Hepatocyte (in vitro differentiated cells): ENCODE results near the gene UBL4A. TPM values are rescaled to one million over a fixed set of nuclear protein-coding genes. Genes with fewer than 3 reads are reported as not detected.
A peak's percentile ranks its signal among the peaks of the same experiment; 100 is the strongest.

Source experiments
- DNase-seq: peaks from one replicate; pipeline ENCODE4 v3.0.0-alpha.2; 2016; ENCODE audit warnings: low spot score
- H2AFZ ChIP-seq: fragments of 200-600 bp; sonication (generic); 2 replicates; pipeline ENCODE4 v1.6.0; 2016; ENCODE audit warnings: antibody characterized with exemption, mild to moderate bottlenecking
- H3K27ac ChIP-seq: fragments of 200-600 bp; sonication (generic); 2 replicates; pipeline ENCODE4 v1.5.1; 2016; ENCODE audit warnings: mild to moderate bottlenecking
- H3K27me3 ChIP-seq: fragments of 200-600 bp; sonication (generic); 2 replicates; pipeline ENCODE4 v1.6.1; 2016
- H3K36me3 ChIP-seq: fragments of 200-600 bp; sonication (generic); replicated peaks from 2 replicates; pipeline ENCODE4 v1.5.1; 2016; ENCODE audit warnings: low read depth; ENCODE audit not compliant: insufficient read depth
- H3K4me1 ChIP-seq: fragments of 200-600 bp; sonication (generic); 2 replicates; pipeline ENCODE4 v1.5.1; 2016; ENCODE audit warnings: mild to moderate bottlenecking, moderate library complexity; ENCODE audit not compliant: insufficient read depth
- H3K4me2 ChIP-seq: fragments of 200-600 bp; sonication (generic); 2 replicates; pipeline ENCODE4 v1.6.0; 2016
- H3K4me3 ChIP-seq: fragments of 200-600 bp; sonication (generic); 2 replicates; pipeline ENCODE4 v1.5.1; 2016; ENCODE audit warnings: mild to moderate bottlenecking
- H3K79me2 ChIP-seq: fragments of 200-600 bp; sonication (generic); 2 replicates; pipeline ENCODE4 v1.6.0; 2017; ENCODE audit warnings: mild to moderate bottlenecking
- H3K9me2 ChIP-seq: fragments of 200-600 bp; sonication (generic); replicated peaks from 2 replicates; pipeline ENCODE4 v1.6.0; 2017; ENCODE audit warnings: mild to moderate bottlenecking; ENCODE audit not compliant: insufficient read depth
- H3K9me3 ChIP-seq: fragments of 200-600 bp; sonication (generic); 2 replicates; pipeline ENCODE4 v1.5.1; 2016; ENCODE audit warnings: low read depth, mild to moderate bottlenecking
- H4K20me1 ChIP-seq: fragments of 200-600 bp; sonication (generic); 2 replicates; pipeline ENCODE4 v1.6.0; 2016; ENCODE audit warnings: mild to moderate bottlenecking; ENCODE audit not compliant: insufficient read depth, poor library complexity, severe bottlenecking
- EZH2 ChIP-seq: fragments of 200-600 bp; sonication (generic); IDR thresholded peaks from 2 replicates; pipeline ENCODE4 v1.6.1; 2016; ENCODE audit warnings: antibody characterized with exemption, mild to moderate bottlenecking, borderline replicate concordance
- EZH2phosphoT487 ChIP-seq: fragments of 200-600 bp; sonication (generic); IDR thresholded peaks from one replicate; pipeline ENCODE4 v1.6.1; 2018; ENCODE audit warnings: antibody characterized with exemption, mild to moderate bottlenecking, low read depth, moderate library complexity; ENCODE audit not compliant: unreplicated experiment, severe bottlenecking
- WGBS: methylation state at CpG from one replicate; pipeline ENCODE4 v1.1.6; 2016; ENCODE audit warnings: low lambda C conversion rate; ENCODE audit errors: missing lambda C conversion rate; 5-methylcytosine and 5-hydroxymethylcytosine counted together
- polyA plus RNA-seq: library from polyadenylated mRNA; unstranded; fragments of >200 nt; fragmentation: Nextera tagmentation; extraction: Ambion mirVana; gene quantifications from 2 replicates; pipeline ENCODE4 v1.2.1, GENCODE V29; 2016
- total RNA-seq: library from RNA; depleted of rRNA; stranded (reverse); fragments of >200 nt; gene quantifications from 2 replicates; pipeline ENCODE4 v1.2.3, GENCODE V29; 2014
- TF ChIP-seq, protein P1 (sequence below): fragments of 200-600 bp; sonication (generic); IDR thresholded peaks from 2 replicates; pipeline ENCODE4 v1.5.1; 2016; ENCODE audit warnings: antibody characterized with exemption, mild to moderate bottlenecking; ENCODE audit not compliant: poor library complexity

The UBL4A gene
- total and polyA plus RNA-seq, 2 experiments from 2014 or later = 25.0 to 34.0 TPM

DNA sequence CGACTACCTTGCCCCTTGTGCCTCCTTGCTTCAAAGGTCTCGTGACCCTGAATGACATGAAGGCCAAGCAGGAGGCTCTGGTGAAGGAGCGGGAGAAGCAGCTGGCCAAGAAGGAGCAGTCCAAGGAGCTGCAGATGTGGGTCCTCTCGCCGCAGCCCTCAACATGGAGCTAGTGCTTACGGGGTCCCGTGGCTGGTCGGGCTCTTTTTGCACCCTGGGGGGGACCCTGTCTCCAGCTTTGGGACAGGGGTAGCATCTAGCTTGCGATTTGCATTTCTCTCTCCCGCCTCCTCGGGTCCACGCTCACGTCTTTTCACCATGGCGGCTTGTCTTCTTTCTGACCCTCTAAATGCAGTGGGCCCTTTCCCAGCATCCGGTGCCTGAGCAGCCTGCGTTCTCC, 40.6 kb downstream of the UBL4A start:
- TF ChIP-seq, protein P1, sequence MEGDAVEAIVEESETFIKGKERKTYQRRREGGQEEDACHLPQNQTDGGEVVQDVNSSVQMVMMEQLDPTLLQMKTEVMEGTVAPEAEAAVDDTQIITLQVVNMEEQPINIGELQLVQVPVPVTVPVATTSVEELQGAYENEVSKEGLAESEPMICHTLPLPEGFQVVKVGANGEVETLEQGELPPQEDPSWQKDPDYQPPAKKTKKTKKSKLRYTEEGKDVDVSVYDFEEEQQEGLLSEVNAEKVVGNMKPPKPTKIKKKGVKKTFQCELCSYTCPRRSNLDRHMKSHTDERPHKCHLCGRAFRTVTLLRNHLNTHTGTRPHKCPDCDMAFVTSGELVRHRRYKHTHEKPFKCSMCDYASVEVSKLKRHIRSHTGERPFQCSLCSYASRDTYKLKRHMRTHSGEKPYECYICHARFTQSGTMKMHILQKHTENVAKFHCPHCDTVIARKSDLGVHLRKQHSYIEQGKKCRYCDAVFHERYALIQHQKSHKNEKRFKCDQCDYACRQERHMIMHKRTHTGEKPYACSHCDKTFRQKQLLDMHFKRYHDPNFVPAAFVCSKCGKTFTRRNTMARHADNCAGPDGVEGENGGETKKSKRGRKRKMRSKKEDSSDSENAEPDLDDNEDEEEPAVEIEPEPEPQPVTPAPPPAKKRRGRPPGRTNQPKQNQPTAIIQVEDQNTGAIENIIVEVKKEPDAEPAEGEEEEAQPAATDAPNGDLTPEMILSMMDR = no peak
- TF ChIP-seq EZH2phosphoT487 = no peak
- no peak for TF ChIP-seq EZH2
- no peaks in the 10 kb centered on the region for H3K9me3 ChIP-seq
- no peak overlapping the region for H3K4me3 ChIP-seq
- H3K4me1 ChIP-seq = no peaks in the 10 kb centered on the region
- peaks cover 13% of the 10 kb centered on the region for H3K79me2 ChIP-seq
- no peak for DNase-seq
- H3K27ac ChIP-seq = no peak overlapping the region
- no peak overlapping the region for H2AFZ ChIP-seq
- H3K36me3 ChIP-seq = no peaks in the 10 kb centered on the region
- peak overlapping the region; percentile 87 for H3K4me2 ChIP-seq
- H3K27me3 ChIP-seq = no peaks in the 10 kb centered on the region
- WGBS = 90% methylated on average over 16 of the region's 16 CpGs
- H3K9me2 ChIP-seq = no peaks in the 10 kb centered on the region
- peaks cover 3% of the 10 kb centered on the region for H4K20me1 ChIP-seq

DNA sequence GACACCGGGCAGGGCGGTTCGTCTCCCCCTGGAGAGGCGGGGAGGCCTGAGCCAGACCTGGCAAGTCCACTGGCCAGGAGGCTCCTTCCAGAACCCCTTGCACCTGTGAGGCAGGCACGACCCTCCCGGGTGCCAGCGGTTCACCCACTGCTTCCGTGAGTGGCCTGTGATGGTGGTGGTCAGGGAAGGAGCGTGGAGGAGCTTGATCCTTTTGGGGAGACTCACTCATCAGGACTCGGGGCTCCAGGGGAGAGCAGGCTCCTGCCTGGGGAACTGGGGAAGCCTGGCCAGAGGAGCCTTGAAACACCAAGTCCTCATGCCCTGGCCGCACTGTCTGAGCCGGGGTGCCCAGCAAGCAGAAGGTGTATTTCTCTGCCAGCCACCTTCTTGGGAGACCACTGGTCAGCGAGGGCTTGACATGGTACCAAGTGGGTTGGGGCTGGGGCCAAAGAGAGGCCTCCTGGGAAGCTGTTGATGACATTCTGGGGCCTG, 41.6 kb downstream of the UBL4A start:
- H3K36me3 ChIP-seq = no peaks in the 10 kb centered on the region
- peaks cover 15% of the 10 kb centered on the region for H3K79me2 ChIP-seq
- H3K4me2 ChIP-seq = peak overlapping the region; percentile 87
- 75% methylated on average over 13 of the region's 13 CpGs for WGBS
- no peaks in the 10 kb centered on the region for H3K27me3 ChIP-seq
- H2AFZ ChIP-seq = no peak overlapping the region
- H3K4me1 ChIP-seq = no peaks in the 10 kb centered on the region
- H3K4me3 ChIP-seq = peak overlapping the region; percentile 36
- peak overlapping the region; percentile 84 for H3K27ac ChIP-seq
- TF ChIP-seq, protein P1 = no peak
- TF ChIP-seq EZH2 = no peak
- no peak for TF ChIP-seq EZH2phosphoT487
- H3K9me3 ChIP-seq = no peaks in the 10 kb centered on the region
- peaks cover 3% of the 10 kb centered on the region for H4K20me1 ChIP-seq
- no peak for DNase-seq
- no peaks in the 10 kb centered on the region for H3K9me2 ChIP-seq

DNA sequence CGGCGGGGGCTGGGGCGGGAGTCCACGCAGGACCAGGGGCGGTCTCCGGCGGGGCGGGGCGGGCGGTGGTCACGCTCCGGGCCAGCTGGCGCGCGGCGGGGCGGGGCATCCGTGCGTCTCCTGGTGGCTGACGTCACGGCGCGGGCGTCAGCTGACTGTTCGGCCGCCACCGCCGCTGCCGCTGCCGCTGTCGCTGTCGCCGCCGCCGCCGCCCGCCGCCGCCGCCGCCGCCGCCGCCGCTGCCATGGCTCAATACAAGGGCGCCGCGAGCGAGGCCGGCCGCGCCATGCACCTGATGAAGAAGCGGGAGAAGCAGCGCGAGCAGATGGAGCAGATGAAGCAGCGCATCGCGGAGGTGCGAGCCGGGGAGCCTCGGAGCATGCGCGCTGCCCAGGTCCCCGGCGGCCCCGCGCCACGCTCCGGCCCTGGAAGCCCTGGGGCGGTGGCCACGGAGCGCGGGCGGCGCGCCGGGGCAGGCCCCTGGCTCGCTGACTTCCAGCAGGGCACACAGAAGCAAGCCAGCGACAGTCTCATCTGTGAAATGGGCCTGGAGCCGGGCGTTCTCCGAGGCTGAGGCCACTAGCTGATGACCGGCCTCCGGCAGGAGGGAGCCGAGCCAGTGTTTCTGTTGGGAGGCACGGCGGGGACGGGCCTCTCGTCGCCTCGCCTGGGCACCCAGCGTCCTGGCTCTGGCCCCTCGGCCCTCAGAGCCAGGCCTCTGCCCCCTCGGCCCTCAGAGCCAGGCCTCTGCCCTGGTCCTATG, 42.2 kb downstream of the UBL4A start, which contains the start of gene FAM50A:
Gene FAM50A, plus strand, starts transcription at position 150 of the 763 bp plus-strand sequence. Its CDS starts 95 bp downstream, at position 245.
- Histone ChIP-seq H2AFZ (no peak within 1 kb of the TSS), H4K20me1 (peaks cover 3% of the 10 kb centered on the region), H3K36me3 (no peaks in the 10 kb centered on the region), H3K27me3 (no peaks in the 10 kb centered on the region), H3K9me3 (no peaks in the 10 kb centered on the region), H3K4me3 (peak within 1 kb of the TSS; percentile 36), H3K4me1 (no peaks in the 10 kb centered on the region), H3K27ac (peak within 1 kb of the TSS; percentile 88), H3K79me2 (peaks cover 20% of the 10 kb centered on the region), H3K4me2 (peak within 1 kb of the TSS; percentile 87), H3K9me2 (no peaks in the 10 kb centered on the region)
- WGBS = 34% methylated on average over 37 of the region's 94 CpGs
- DNase-seq = peak; percentile 89
- TF ChIP-seq EZH2phosphoT487 = no peak
- TF ChIP-seq, protein P1 = no peak
- TF ChIP-seq EZH2 = no peak
